NCI-H1694 (cell line): ENCODE data around the gene KIF7.

Experiments
- DNase-seq: peaks from one replicate; lab custom pipeline; 2025; lab: John Stamatoyannopoulos, UW

Gene KIF7

DNA sequence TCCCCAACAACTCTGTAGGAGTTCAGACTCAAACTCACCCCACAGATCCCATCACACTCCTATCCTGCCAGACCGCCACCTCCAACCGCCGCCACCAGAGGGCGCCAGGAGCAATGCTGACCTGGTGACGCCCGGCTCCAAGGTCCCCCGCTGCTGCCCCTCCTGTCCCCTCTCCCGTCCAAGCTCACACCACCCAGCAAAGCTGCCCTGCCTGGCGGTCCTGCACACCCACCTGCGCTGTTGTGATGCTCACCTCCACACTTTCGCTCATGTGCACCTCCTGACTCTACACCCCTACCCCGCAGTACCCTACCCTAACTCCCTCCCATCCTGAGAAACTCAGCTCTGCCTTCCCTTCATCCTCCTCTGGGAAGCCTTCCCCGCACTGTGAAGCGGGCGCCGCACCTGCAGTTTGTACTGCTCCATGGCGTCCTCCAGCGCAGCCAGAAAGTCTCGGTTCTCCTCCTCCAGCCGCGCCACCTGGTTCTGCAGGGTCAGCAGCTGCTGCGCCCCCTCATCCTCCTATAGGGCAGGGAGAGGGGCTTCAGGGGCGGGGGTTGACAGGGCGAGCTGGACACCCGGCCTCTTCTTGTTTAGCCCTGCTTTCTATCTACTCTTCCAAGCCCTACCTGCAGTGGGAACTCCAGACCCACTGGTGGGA, 7.9 kb downstream of the KIF7 start:
- peak; percentile 44 for DNase-seq

DNA sequence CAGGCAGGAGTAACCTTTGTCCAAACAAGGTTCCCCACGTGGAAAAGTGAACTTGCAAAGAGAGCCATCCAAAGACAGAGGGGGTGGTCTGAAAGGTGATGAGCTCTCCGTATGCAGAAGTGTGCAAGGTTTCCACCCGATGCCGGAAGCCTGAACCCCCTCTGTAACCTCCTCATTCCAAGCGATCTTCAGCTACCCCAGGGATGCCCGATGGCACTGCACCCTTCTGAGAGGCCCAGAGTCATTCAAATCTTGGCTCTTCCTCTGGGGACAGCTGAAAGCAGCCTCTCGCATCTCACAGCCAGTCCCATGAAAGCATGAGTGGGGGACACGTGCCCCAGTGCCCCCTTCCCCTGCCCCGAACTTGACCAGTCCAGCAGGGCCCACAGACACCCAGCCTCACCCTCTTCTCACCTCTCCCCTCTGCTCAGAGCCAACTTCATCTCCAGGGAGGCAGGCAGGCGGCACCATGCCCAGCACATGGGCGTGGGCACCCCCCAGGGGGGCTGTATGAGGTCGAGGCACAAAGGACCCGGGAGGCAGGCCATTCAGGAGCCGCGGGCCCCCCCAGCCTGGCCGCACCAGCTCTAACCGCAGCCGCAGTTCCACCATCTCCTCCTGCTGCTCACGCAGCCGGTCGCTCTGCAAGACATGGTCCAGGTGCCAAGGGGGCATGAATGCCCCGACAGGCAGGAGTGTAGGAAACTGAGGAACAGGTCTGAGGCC, 8.7 kb downstream of the KIF7 start:
- DNase-seq = no peak

DNA sequence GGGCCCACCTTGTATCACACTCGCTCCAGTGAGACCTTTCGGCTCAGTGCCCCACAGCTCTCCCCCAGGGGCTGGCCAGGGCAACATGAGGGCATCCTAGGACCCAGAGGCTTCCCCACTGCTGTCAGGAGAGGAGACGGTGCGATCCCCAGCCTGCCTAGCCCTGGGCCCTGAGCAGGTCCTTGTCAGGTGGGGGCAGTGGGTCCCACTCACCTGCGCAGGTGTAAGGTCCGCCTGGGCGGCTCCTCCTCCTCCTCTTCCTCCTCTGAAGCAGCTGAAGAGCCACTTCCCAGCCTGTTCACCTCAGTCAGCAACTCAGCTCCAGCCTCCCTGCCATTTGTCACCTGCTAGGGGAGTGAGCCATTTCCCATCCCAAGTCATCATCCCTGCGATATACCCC, 9.6 kb downstream of the KIF7 start:
- DNase-seq = no peak

DNA sequence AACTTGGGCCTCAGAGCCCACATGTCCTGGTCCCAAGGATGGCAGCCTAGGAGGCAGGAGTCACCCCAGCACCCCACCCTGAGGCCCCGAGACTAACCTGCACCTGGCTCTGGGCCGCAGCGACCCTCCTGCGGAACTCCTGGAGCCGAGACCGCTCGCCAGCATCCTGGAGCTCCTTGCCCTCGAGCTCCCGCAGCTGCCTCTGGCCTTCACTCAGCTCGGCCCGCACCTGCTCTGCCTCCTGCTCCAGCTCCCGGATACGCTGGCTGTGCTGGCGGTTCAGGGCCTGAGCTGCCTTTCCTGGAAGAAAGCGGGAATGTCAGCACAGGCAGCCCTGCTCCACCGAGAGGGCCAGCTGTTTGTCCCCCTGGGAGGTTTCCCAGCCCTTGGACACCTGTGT, 13.2 kb downstream of the KIF7 start:
- no peak for DNase-seq

DNA sequence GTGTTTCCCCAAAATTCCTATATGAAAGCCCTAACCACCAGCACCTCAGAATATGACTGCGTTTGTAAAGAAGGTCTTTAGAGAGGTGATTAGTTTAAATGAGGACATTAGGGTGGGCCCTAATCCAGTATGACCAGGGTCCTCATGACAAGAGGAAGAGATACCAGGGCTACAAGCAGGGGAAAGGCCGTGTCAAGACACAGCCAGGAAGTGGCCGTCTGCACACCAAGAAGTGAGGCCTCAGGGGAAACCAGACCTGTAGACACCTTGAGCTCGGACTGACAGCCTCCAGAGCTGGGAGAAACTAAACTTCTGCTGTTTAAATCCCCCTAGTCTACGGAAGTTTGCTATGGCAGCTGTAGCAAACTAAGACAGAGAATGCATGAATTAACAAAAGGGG, 14.2 kb downstream of the KIF7 start:
- DNase-seq = no peak

DNA sequence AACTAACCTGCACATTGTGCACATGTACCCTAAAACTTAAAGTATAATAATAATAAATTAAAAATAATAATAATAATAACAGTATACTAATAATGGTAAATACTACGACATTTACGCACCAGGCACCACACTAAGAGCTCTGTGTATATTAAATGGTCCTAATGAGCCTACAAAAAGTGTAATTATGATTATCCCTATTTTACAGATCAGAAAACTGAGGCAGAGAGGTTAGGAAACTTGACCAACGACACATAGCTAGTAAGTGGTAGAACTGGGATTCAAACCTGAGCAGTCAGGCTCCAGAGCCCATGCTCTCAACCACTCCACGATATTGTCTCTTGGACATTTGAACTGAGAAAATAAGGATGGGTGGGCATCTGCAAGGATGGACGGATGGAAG, 15.0 kb downstream of the KIF7 start:
- no peak for DNase-seq

DNA sequence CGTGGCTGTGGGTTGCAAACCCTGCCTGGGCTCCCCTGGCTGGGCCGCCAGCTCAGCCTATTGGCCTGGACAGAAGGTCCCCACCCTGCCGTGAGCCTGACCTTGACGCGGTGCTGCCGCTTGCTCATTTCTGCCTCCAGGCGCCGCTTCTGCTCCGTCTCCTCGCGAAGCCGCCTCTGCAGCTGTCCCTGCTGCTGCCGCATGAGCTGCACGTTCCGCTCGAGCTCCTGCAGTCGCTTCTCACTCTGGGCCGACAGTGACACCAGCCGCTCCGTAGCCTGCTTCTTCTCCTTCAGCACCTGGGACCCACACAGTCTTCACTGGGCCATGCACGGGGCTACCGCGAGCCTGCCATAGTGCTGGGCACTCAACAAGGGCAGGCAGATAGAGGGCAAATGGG, 21.7 kb downstream of the KIF7 start:
- DNase-seq = no peak

DNA sequence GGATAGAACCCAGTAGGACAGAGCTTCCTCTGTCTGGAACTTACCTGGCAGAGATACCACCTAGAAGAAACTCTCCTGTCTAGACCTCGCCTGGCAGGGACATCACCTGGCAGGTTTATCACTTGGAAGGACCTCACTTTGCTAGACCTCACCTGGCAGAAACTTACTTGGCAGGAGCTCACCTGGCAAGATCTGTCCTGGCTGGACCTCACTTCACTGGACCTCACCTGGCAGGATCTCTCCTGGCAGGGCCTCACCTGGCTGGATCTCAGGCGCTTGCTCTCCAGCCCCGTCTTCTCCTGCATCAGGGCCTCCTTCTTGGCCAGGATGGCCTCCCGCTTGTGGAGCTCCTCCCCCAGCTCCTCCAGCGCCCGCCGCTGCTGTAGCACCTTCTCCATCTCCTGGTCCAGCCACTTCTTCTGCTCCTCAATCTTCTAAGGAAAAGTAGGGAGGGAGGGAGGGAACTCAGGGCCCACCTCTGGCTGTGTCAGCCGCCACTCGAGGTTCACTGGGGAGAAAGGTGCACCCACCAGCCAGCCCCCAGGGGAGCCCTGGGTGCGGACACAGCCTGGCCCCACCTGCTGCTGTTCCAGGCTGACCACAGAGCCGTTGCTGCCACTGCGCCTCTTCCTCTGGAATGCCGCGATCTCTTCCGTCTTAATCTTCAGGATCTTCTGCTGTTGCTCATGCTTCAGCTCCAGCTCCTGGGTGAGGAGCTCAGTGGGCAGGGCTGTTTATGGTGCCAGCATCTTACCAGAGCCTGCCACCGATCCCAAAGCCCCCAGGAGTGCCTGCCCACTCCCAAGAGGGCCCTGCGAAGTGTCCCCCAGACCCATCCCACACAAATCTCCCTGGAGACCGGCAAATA, 22.5 kb downstream of the KIF7 start:
- no peak for DNase-seq

DNA sequence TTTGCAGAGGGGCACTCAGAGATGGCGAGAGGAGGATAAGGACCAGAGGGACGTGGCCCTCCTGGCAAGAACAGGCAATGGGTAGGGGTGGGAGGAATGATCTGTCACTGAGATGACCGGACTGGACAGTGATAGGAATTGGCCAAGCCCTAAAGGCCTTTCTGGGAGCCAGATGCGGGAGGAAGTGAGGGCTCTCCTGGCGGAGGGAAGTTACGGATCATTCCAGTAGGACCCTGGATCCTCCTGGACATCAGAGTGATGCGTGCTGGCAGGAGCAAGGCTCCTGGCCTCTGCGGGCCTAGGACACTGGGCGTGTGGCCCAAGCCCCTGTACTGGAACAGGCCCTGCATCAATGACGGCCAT, 23.4 kb downstream of the KIF7 start:
- DNase-seq = no peak

DNA sequence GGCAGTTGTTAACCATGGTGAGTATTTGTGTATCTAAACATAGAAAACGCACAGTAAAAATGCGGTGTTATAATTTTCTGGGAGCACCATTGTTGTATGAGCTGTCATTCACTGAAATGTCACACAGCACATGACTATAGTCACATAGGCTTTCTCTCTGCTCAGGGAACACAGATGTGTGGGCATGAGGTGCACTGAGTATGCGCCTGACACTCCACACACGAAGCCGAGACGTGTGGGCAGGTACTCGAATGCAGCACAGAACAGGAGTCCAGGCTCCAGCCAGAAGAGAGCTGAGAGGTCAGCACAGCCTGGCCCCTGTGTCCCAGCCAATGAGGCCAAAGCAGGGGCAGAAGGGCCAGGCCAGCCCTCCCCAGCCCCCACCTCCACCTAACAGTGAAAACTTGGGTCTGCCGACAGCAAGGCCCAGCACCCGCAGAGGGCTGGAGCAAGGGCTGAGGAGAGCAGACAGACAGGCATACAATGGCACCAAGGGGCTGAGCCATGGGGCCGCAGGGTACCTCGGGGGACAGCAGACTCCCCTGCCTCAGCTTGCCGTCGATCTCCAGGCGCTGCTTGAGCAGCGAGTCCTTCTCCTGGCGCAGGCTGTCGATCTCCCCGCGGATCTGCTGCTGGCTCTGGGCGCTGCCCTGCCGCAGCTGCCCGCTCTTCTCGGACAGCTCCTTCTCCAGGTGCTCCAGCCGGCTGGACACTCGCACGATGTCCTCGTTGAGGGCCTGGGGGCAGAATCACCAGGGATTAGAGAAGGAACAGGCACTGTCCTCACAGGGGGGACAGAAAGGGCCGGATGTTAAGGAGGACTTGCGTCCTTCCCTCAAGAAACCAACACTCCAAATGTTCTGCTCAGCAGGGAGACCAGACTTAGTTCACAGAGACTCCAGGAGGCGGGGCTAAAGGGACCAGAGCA, 24.0 kb downstream of the KIF7 start:
- DNase-seq = no peak

DNA sequence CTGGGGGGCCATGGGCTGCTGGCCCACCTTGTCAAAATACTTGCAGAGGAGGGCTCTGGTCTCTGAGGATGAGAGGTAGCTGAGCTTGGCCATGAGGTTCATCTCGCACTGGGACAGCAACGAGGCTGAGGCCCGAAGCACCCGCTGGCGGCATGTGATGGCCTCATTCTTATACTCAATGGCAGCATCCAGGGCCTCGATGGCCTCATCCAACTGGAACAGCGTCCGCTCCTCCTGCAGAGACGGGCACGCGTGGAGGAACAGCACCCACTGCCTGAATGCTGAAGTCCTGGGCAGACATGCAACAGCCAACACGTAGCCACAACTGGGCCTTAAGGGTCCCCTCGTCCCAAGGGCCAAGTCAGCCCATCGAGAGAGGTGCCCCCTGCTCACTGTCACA, 25.0 kb downstream of the KIF7 start:
- DNase-seq = no peak

DNA sequence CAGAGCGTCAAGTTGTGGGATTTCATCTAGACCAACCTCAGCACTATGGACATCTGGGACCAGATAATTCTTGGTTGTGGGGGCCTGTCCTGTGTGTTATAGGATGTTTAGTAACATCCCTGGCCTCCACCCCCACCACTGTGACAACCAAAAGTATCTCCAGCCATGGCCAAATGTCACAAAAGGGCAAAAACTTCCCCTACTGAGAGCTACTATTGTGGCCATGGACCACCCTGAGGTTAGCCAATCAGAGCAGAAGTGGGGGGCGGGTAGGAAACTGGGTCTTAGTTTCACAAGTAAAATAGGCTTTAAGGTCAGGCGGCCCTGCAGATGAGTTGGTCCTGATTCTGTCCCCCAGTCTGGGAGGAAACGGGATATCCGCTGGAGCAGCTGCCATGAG, 25.4 kb downstream of the KIF7 start:
- DNase-seq = no peak

DNA sequence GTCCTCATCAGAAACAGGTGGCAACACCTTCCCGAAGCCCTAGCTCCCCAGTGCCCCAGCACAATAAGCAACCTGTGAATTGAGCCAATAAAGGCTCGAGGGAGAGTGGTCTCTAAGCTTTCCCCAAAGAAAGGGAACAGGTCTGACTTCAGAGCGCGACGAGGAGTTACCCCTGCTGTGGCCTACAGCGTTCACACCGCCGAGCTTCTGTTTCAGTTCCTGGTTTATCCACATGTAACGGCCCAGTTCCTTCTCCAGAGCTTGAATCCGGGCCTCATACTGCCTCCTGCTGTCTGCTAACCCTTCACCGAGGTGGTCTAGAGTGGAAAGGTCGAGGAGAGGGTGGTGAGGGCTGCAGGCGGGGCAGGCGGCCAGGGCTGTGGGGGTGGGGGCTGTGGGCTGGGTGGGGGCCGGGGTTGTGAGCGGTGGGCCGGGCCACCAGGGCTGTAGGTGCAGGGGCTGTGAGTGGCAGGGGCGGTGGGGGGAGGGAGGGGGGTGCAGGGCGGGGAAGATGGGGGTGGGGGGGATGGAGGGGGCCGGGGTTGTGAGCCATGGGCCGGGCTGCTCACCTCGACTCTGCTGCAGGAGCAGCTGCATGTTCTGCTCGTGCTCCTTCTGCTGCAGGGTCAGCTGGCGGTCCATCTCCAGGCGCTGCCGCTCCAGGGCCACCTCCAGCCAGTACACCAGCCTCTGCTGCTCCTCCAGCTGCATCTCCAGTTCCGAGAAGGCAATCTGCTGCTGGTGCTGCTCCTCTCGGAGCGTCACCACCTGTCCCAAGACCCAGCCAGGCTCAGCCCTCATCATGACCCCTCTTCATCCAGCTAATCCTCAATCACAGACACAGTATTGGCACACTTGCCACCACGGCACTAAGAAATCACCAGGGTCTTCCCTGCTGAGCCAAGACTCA, 26.2 kb downstream of the KIF7 start:
- DNase-seq = no peak

DNA sequence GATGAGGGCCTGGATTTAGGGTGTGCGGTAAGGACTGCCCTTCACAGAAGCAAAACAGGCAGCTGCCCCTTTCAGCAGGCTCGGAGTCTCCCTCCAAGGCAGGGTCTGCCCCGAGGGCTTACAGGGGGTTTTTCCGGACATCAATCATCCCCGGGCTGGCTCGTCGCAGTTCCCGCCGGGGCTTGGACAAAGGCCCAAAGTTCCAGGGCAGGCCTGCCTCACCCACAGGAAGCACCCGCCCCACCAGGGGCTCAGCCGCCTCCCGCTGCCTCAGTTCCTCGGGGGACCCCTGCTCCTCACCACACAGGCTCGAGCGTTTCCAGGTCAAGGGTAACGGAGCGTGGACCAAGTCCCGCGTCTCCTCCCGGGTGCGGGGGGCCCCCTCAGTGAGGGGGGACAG, 27.0 kb downstream of the KIF7 start:
- no peak for DNase-seq

DNA sequence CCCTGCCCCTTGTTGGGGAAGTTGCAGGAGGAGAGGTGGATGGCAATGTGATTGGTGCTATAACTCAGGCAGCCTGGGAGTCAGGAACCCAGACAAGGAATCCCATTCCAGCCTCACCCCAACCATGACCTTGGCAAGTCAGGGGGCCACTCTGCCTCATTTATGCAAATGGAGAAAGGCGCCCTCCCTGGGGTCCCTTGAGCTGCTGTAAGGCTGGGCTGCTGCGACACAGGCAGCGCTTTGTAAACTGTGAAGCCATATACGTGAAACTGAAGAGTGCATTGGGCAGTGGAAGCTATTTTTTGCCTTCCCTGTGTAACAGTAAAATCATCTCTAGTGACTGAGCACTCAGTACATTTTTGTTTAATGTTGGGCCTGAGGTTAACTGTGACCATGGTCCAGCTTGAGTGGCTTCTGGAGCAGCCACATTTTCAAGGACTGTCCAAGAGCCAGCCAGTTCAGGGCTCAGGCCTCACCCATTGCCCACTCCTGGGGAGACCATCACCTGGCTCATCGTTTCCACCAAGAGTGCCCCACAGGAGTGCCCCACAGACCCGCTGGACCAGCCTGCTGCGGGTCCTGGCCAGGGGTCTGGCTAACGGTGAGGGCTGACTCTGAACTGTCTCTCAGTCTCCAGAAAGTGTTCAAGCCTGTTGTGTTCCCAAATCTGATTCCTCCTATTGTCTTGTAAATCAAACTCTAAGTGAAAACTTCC, 27.9 kb downstream of the KIF7 start:
- no peak for DNase-seq

DNA sequence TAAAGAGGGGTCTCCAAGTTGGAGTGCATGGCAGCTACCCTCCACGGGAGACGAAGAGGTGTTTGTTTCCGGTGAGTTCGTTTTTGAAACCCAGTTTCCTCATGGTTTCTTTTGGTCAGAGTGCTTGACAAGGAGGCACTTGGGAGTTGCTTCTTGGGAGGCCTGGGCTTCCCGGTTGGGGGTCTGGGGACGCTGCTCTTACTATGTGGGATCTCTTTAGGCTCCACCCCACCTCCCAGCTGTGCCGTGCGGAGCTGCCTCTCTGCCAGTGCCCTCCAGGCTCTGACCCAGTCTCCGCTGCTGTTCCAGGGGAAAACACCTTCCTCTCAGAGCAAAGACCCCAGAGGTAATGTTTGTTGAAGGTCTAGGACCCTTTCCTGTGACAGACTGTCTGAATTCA, 29.6 kb downstream of the KIF7 start:
- no peak for DNase-seq

DNA sequence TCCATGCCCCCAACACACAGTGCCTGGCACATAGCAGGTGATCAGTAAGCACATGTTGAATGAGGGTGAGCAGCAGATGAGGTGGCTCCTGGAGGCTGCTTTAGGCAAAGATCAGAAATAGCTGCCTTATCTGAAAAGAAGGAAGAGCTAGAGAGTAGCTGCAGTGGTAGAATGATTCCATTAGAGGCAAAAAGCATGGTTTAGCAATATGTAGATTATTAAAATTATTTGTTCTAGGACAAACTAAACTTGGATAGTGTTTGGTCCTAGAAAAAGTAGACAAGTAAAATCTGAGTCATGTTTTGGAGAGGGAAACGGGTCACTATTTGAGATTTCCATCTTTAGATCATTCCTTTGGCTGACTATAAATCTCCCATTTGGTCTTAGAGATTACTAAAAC, 32.1 kb downstream of the KIF7 start:
- DNase-seq = no peak

DNA sequence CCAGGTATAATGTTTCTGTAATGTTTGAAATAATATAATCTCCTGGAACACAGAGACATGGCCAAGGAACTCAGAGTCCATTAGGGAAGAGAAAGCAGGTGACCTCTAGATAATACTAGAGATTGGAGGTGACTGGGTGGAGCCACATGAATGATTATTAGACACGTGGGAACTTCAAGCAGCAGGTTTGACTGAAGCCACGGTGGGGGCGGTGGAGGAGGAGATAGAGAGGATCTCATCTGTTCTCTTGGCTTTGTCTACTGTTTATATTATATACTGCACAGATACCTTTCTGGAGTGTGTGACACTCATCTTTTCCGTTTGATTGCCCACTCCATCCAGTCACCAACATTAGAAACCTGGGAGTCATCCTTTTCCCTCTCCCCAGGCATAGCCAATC, 33.7 kb downstream of the KIF7 start:
- DNase-seq = no peak

DNA sequence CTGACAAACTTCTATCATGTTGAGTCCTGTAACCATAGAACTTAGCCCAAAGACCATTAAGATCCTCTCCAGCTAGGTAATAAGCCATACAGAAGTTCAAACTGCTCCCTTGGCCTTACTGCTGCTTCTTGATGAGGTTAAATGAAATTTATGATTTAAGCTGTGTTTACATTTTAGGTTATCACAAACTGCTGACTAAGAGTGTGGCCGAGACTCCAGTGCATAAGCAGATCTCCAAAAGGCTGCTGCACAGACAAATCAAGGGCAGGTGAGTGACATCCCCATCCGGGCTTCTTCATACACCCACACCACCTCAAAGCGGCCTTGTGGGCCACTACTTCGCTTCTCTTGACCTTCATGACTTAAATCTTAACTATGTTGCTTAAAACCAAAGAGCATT, 39.0 kb downstream of the KIF7 start:
- no peak for DNase-seq

DNA sequence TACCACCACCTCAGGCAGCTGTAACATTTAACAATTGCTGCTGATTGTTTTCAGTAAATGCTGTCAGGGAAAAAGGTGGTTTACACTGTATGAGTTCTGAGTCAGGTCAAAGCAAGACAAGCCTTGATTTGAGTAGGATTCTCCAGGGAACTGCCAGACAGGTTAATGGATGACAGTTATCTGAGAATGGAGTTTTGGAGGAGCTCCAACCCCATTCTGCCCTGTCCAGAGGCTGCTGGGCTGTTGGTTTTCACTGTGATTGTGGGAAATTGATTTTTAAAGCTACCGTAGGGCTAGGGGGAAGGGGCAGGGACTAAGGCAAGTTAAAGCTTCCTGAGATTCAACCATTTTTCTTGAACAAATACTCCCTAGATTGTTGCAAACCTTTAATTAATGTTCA, 40.1 kb downstream of the KIF7 start:
- DNase-seq = no peak
